SK-N-SH (cell line): ENCODE data around the gene MAN1A1.

Experiments used
- CTCF ChIP-seq: fragments of 200-600 bp; sonication (generic); IDR thresholded peaks from 2 replicates; pipeline ENCODE4 v1.6.1; 2017; ENCODE audit warnings: antibody characterized with exemption, mild to moderate bottlenecking, moderate library complexity
- EP300 ChIP-seq, 2 experiments: IDR thresholded peaks; 2 replicates each; pipeline versions ENCODE4 v1.4.0 to v1.6.1; 2012; ENCODE audit warnings: borderline replicate concordance in 1 of 2, low read depth in 1 of 2, low read length in 1 of 2
- EZH2phosphoT487 ChIP-seq: fragments of 200-600 bp; sonication (generic); IDR thresholded peaks from 2 replicates; pipeline ENCODE4 v1.6.1; 2017; ENCODE audit warnings: low read depth, mixed run types, mild to moderate bottlenecking, antibody characterized with exemption, moderate library complexity, borderline replicate concordance
- FOXM1 ChIP-seq: IDR thresholded peaks from 2 replicates; pipeline ENCODE4 v1.4.0; 2012; ENCODE audit warnings: low read depth, mild to moderate bottlenecking
- GABPA ChIP-seq: IDR thresholded peaks from 2 replicates; pipeline ENCODE4 v1.4.0; 2012; ENCODE audit warnings: low read depth, mild to moderate bottlenecking
- GATA2 ChIP-seq: sonication (generic); formaldehyde crosslinking; IDR thresholded peaks from 2 replicates; pipeline ENCODE4 v1.5.0; 2020; ENCODE audit warnings: mild to moderate bottlenecking, missing genetic modification reagents
- JUND ChIP-seq: IDR thresholded peaks from 2 replicates; pipeline ENCODE4 v1.4.0; 2012
- NFIC ChIP-seq: IDR thresholded peaks from 2 replicates; pipeline ENCODE4 v1.4.0; 2012; ENCODE audit warnings: borderline replicate concordance
- POLR2AphosphoS5 ChIP-seq: IDR thresholded peaks from 2 replicates; pipeline ENCODE4 v1.6.1; 2012; ENCODE audit warnings: low read depth, low read length
- REST ChIP-seq: IDR thresholded peaks from 2 replicates; pipeline ENCODE4 v1.6.1; 2012; ENCODE audit warnings: mild to moderate bottlenecking, low read depth, low read length, moderate library complexity
- SIN3A ChIP-seq: IDR thresholded peaks from 2 replicates; pipeline ENCODE4 v1.6.1; 2012; ENCODE audit warnings: low read depth, mild to moderate bottlenecking, low read length, moderate library complexity, borderline replicate concordance
- SMC3 ChIP-seq: IDR thresholded peaks from 2 replicates; pipeline ENCODE4 v1.6.1; 2012; ENCODE audit warnings: low read depth, low read length, improper control_type of control experiment
- USF2 ChIP-seq: fragments of 150-350 bp; IDR thresholded peaks from 2 replicates; pipeline ENCODE4 v1.6.1; 2017; ENCODE audit warnings: antibody characterized with exemption, low read length, low read depth, borderline replicate concordance
- ZBTB33 ChIP-seq: IDR thresholded peaks from 2 replicates; pipeline ENCODE4 v1.4.0; 2012; ENCODE audit warnings: low read depth, borderline replicate concordance

GRCh38 chr6:119303164-119303887, 46.2 kb downstream of the MAN1A1 start:
- TF ChIP-seq CTCF (no peak), POLR2AphosphoS5 (no peak), USF2 (no peak), NFIC (no peak), EZH2phosphoT487 (no peak), GABPA (no peak), SMC3 (no peak), SIN3A (no peak), FOXM1 (no peak), ZBTB33 (no peak), EP300 (IDR thresholded peaks at IDR 0.05; ENCODE audit: borderline replicate concordance in 1 of 2, low read depth in 1 of 2, low read length in 1 of 2) (no peak), GATA2 (CRISPR knock-in tag) (no peak), REST (no peak), JUND (no peak)
